Measurements from ENCODE around the gene CXCR2.
"Not testable (repeated sequence)": the region's sequence is repeated elsewhere in the genome, so short reads cannot be mapped to it uniquely, and the experiment has no call there.

The CXCR2 gene

GRCh38 chr2:218125626-218126080 is at the start of gene CXCR2:
Gene CXCR2 (plus strand): TSS chr2:218126028. CDS start chr2:218134802, 8,774 bp downstream.
- peak; percentile 61 for DNase-seq

DNA sequence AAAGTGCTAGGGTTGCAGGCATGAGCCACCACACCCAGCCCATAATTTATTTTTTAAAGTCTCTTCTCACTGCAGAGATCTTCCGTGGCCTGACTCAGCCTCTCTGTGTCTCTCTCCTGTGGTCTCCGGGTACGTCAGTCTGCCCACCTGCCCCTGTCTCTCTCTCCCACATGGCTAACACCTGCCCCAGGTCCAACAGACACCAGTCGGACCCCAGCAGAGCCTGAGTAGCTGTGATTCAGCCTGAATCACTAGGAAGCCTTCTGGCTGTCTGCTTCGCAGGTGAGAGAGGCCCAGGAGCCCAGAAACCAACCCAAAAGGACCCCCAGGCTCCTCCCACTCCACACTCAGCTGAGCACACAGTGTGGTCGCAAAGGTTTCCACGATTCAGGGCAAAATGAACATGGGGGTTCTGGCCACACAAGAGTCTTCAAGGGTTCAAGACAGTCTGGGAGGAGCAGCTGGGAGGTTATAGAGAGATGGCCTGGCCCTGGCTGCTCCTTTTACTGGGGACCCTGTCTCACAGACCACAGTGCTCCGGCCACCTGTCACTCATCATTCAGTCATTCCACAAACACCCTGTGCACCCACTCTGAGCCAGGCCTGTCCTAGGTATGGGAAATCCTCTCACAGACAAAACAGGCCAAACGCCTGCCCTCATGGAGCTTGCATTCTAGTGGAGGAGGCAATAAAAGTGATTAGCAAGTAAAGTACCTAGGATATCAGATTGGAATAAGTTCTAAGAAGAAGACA is 48.2 kb upstream of the CXCR2 start:
- DNase-seq = no peak

DNA sequence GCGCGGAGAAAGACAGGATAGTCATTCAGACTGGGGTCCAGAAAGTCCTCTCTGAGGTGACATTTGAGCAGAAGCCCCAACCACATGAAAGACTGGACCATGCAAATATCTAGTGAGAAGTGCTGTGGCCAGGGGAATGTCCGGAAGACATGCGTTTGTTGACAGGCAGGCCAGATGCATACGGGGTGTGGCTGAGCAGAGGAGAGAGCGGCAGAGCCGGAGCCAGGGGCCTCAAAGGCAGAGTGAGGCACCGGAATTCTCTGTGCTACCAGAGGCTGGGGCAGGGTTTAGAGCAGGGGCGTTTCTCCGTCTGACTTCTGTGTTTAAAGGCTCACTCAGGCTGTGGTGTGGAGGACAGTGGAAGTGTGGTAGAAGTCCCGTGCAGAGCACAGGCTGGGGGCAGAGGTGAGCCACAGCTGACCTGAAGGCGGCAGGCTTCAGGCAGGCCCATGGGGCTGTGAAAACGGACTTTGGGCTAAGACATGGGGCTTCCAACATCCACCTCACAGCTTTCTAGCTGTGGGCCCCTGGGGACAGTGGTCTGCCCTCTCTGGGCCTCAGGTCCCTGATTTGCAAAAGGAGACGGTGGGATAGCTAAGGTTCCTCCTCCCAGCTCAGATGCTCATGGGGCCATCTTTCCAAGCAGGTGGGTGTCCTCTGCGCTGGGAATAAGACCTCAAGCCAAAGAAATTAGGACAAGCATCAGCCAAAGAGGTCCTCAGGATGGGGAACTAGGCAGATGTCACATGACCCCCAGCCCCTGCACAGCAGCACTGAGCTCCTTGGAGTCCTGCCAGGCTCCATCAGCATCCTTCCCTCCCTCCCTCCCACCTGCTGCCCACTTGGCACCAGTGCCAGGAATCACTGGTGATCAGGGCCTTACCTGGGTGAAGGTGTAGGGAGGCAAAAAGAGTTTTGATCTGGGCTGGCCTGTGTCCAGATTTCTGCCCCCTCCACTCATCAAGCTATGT is 45.6 kb upstream of the CXCR2 start:
- no peak for DNase-seq

GRCh38 chr2:218081063-218081462 is 44.8 kb upstream of the CXCR2 start:
- no peak for DNase-seq

DNA sequence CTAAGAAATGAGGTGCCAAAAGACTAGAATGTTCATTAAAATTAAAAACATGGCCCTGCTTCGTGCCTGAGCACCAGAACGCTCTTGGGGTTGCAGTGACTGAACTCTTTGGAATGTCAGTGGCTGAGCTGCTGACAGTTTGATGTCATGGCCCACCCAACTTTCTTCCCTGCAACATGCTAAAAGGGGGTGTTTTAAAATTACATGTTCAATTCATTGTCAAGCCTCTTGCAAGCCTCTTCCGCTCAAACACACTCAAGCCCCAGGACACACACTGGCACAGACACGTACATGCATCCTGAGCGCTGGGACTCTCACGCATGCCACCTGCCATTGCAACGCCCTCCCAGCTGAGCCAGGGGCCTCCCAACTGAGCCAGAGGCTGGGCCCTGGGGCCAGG is 44.1 kb upstream of the CXCR2 start:
- DNase-seq = no peak

DNA sequence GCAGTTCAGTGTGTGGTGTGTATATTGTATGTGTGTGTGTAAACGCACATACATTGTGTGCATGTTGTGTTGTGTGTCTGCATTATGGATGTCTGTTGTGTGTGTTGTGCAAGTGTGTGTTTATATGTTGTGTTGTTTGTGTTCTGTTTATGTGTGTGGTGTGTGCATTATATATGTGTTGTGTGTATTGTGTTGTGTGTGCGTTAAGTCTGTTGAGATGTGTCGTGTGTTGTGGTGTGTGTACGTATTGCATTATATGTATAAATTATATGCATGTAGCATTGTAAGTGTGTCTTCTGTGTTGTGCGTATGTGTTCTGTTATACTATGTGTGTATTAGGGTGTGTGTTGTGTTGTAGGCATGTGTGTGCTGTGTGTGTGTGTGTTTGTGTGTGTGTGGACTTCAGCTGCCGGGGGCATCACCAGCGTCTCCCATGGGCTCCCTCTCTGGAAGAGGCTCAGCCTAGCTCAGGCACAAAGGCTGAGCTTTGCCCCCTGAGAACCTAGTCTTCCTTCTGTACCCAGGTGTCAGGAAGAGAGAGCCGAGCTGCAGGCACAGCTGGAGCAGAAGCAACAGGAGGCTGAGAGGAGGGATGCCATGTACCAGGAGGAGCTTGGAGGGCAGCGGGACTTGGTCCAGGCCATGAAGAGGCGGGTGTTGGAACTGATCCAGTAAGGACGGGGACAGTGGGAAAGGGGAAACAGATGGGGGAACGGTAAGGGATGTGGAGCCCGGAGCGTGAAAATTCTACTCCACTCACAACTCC is 43.1 kb upstream of the CXCR2 start:
- DNase-seq = no peak

DNA sequence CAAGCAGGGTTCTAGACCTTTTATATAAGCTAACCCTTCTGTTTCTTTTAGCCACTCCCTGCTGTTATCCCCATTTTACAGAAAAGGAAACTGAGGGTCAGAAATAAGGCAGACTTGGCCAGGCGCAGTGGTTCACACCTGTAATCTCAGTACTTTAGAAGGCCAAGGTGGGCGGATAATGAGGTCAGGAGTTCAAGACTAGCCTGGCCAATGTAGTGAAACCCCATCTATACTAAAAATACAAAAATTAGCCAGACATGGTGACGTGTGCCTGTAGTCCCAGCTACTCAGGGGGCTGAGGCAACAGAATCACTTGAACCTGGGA is 42.5 kb upstream of the CXCR2 start:
- no peak for DNase-seq

DNA sequence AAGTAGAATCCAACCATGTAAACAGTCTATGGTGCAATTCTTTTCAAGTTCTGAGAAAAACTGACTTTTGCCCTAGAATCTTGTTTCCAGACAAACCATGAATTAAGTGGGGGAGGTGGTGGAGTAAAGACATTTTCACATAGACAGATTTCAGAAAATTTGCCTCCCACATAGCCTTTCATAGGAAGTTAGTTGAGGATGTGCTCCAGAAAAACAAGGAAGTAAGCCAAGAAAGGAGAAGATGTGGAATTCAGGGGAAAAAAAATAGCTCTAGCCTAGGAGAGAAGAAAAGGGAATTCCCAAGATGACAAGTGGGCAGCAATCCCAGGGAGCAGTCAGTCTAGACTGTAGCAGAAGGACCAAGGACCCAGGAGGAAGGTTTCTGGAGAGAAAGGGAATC is 39.4 kb upstream of the CXCR2 start:
- DNase-seq = no peak

DNA sequence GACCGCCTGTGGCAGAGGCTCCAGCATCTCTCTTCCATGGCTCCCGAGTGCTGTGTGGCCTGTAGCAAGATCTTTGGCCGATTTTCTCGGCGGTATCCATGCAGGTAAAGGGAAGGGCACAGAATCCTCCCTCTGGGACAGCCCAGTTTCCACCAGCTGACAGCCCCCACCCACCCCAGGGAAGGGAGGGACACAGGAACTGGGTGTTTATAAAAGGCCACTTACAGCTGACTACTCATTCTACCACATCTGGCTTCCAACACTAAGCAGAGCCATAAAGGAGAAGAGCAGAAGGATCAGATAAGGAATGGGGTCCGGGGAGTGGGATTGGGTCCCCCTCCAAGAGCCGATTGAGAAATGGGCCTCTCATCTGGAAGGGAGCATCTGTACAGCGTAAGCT is 36.6 kb upstream of the CXCR2 start:
- DNase-seq = no peak

- DNase-seq = peak; percentile 85
Observed at GRCh38 chr2:218091746-218092145, 34.1 kb upstream of the CXCR2 start.

DNA sequence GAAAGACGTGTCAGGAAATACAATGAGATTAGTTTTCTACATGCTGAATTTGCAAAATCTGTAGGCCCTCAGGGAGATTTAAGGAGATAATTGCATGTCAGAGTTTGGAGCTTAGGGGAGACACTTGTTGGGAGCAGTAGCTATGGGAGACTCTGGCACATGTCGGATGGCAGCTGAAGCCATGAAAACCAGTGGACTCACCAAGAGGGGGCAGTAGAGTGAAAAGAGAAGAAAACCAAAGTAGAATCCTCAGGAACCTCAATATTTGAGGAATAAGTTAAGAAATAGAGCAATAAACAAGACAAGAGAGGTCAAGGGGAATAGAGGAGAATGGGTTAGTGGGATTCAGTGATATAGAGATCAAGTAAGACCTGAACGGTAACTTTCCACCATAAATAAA is 31.9 kb upstream of the CXCR2 start:
- DNase-seq = no peak

- peak; percentile 69 for DNase-seq
Observed at GRCh38 chr2:218095853-218096252, 30.0 kb upstream of the CXCR2 start.

GRCh38 chr2:218097975-218098374 is 27.9 kb upstream of the CXCR2 start:
- DNase-seq = peak; percentile 14

DNA sequence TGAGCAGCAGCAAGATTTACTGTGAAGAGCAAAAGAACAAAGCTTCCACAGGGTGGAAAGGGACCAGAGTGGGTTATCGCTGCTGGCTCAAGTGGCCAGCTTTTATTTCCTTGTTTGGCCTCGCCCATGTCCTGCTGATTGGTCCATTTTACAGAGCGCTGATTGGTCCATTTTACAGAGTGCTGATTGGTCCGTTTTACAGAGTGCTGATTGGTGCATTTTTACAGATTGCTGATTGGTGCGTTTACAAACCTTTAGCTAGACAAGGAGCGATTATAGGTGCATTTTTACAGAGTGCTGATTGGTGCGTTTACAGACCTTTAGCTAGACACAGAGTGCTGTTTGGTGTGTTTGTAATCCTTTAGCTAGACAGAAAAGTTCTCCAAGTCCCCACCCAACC is 17.0 kb upstream of the CXCR2 start:
- not testable (repeated sequence) for DNase-seq

DNA sequence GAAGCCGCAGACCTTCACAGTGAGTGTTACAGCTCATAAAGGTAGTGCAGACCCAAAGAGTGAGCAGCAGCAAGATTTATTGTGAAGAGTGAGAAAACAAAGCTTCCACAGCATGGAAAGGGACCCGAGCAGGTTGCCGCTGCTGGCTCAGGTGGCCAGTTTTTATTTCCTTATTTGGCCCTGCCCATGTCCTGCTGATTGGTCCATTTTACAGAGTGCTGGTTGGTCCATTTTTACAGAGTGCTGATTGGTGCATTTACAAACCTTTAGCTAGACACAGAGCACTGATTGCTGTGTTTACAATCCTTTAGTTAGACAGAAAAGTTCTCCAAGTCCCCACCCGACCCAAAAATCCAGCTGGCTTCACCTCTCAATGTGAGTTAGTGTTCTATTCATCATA is 4.0 kb upstream of the CXCR2 start:
- not testable (repeated sequence) for DNase-seq

- not testable (repeated sequence) for DNase-seq
Observed at GRCh38 chr2:218122286-218122685, 3.5 kb upstream of the CXCR2 start.

- no peak for DNase-seq
Observed at GRCh38 chr2:218123986-218124385, 1.8 kb upstream of the CXCR2 start.

- DNase-seq = no peak
Observed at GRCh38 chr2:218125095-218125494, 733 bp upstream of the CXCR2 start.

GRCh38 chr2:218127929-218128455 is 2.2 kb downstream of the CXCR2 start:
- no peak for DNase-seq

GRCh38 chr2:218128781-218129457 is 3.1 kb downstream of the CXCR2 start:
- peak; percentile 44 for DNase-seq

- DNase-seq = no peak
Observed at GRCh38 chr2:218129458-218130135, 3.8 kb downstream of the CXCR2 start.

DNA sequence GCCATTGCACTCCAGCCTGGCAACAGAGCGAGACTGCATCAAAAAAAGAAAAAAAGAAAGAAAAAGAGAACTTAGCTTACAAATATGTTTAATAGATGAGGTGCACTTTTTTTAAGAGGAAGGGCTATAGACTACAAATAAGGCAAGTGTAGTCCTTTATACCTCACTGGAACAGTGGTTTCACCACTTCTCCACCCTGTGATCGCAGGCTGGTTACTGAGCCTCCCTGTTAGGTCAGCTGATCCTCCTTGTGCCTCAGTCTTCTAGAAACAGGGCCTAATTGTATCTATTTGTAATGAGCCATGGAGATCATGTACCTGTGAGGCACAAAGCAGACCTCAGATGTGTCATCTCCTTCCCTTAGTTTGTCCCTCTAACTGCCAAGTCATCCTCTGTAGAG is 4.5 kb downstream of the CXCR2 start:
- no peak for DNase-seq

Data from hematopoietic multipotent progenitor cell treated with erythropoietin and hydrocortisone succinate and interleukin-3 and kit ligand, for 6 days (in vitro differentiated cells).